ENCODE data around the gene KIF26B.

The KIF26B gene

GRCh38 chr1:245172829-245173228 is 18.0 kb downstream of the KIF26B start:
- DNase-seq (ENCODE audit: low spot score), result no peak

DNA sequence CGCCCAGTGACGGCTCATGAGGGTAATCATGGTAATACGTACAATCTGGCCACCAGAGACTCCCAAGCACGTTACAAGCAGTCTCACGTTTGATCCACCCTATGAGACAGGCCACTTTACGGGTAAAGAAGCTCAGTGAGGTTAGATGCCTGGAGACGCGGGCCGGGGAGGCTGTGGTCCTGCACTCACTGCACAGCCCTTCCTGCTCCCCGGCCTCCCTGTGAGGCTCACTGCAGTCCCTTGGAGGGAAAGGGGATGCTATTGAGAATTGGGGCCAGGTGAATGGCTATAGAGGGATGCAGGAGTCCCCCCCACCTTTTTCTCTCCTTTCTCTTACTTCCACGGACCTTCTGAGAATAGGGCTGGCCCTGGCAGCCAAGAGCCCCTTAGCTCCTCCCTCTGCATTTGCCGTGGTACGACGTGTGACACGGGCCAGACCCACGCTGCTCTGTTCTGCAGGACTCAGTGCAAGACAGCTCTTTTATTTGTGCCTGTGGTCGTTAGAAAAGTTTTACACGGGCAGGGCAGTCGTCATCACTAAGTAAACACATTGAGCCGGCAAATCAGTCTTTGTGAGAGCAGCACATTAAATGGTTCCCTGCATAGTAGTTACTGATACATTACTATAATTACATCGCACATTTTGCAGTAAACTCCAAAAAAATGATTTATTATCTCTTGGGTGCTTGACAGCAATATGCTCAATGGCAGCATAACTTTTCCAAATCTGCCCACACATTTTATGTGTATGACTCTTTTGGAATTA is 18.8 kb downstream of the KIF26B start:
- no peak for DNase-seq (ENCODE audit: low spot score)

DNA sequence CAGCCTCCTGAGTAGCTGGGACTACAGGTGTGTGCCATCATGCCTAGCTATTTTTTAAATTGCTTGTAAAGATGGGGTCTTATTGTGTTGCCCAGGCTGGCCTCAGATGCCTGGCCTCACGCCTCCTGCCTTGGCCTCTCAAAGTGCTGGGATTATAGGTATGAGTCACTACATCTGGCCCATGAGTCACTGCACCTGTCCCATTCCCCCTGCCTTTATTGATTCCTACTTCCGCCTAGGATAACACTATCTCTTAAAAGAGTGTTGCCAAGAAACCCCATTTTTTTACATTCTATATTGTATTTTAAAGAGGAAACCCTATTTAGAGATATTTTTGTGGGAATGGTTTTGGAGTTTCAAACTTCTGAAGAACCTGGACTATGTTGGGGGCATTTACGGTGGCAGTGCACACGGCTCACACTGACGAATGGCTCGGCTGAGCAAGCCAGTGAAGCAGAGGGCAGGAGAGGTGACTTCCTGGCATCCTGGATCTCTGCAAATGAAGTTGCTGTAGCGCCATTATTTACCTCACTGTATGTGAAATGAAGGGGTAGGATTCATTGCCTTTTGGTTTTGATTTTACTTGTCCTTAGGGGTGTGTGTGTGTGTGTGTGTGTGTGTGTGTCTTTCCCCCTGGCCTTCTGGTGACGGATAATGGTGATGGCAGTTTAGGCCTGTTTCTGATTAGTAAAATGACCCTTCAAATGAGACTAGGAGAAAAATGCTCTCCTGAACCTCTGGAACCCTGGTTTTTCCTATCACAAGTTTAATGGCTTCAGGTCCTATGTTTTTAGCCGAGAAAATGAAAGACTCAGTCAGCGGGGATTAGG is 22.5 kb downstream of the KIF26B start:
- DNase-seq (ENCODE audit: low spot score), result no peak

DNA sequence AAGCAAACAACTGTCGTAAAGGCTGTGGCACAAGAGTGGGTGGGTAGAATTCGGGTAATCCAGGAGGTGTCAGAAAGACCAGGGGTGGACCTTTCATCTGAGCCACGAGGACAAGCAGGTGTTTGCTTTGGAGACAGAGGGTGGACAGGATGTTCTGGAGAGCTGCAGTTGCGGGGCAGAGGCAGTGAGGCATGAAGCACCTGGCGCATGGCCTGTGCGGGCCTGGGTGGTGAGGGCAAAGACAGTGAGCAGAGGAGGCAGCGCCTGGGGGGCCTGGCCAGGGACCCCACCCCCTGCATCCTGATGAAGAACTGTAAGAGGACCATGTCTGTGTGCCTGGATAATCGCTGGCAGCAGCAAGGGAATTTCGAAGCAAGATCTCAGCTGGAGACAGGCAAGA is 24.9 kb downstream of the KIF26B start:
- DNase-seq (ENCODE audit: low spot score), result no peak

GRCh38 chr1:245180496-245181157 is 25.8 kb downstream of the KIF26B start:
- DNase-seq (ENCODE audit: low spot score), result no peak

- no peak for DNase-seq (ENCODE audit: low spot score)
Measured at GRCh38 chr1:245181158-245181517, 26.4 kb downstream of the KIF26B start.

- DNase-seq (ENCODE audit: low spot score), result no peak
Measured at GRCh38 chr1:245182028-245182427, 27.2 kb downstream of the KIF26B start.

DNA sequence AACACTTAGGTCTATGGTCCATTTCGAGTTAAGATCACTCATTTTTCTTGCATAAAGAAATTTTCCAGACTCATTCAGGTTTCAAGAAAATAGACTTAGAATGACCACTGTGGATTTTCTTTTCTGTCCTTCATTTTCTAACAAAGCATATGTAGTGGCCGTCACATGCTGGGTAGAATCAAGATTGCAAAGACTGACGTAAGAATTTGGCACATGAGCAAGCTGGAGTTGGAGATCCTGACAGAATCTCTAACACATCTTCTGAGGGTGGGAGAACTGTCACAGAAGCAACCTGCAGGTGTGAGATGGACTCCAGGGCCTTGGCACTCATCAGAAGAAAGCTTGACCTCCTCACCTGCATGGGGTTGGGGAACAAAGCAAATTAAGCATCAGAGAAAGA is 28.6 kb downstream of the KIF26B start:
- no peak for DNase-seq (ENCODE audit: low spot score)

GRCh38 chr1:245184779-245185178 is 30.0 kb downstream of the KIF26B start:
- no peak for DNase-seq (ENCODE audit: low spot score)

DNA sequence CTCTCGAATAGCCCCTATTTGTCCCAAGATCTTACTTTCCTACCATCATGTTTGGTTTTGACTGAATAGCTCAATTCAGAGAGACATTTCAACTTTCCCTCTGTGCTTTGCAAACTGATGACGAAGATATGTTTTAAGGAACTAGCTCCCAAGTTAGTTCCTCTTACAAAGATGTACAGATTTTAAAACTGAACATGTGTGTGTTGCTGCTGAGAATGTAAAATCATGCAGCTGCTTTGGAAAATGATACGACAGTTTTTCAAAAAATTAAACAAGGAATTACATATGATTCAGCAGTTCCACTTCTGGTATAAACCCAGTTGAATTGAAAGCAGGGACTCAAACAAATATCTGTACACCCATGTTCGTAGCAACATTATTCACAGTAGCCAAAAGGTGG is 33.6 kb downstream of the KIF26B start:
- DNase-seq (ENCODE audit: low spot score), result no peak

DNA sequence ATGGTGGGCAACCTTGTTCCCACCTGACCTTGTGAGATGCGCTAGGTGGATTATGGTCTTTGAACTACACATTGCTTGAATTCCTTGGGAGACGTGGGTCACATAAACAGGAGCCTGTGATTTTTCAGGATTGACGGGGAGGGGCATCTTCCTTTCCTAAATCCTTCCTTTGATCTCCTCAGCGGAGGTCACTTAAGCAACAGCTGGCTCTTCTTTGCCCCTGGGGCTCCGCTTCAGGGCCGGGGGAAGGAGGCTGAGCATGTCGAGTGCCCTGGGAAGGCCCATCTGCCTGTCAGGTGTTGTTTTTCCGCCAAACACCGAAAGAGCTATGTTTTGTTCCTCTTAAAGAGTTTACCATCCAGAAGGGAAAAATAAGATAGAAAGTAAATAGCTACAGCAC is 40.6 kb downstream of the KIF26B start:
- DNase-seq (ENCODE audit: low spot score), result no peak

GRCh38 chr1:245197121-245197520 is 42.3 kb downstream of the KIF26B start:
- DNase-seq (ENCODE audit: low spot score), result no peak

- peak; percentile 84 for DNase-seq (ENCODE audit: low spot score)
Measured at GRCh38 chr1:245197911-245198379, 43.2 kb downstream of the KIF26B start.

- no peak for DNase-seq (ENCODE audit: low spot score)
Measured at GRCh38 chr1:245198748-245199516, 44.1 kb downstream of the KIF26B start.

- no peak for DNase-seq (ENCODE audit: low spot score)
Measured at GRCh38 chr1:245200146-245200545, 45.4 kb downstream of the KIF26B start.

- no peak for DNase-seq (ENCODE audit: low spot score)
Measured at GRCh38 chr1:245201201-245201600, 46.4 kb downstream of the KIF26B start.

GRCh38 chr1:245201827-245202226 is 47.0 kb downstream of the KIF26B start:
- DNase-seq (ENCODE audit: low spot score), result no peak

DNA sequence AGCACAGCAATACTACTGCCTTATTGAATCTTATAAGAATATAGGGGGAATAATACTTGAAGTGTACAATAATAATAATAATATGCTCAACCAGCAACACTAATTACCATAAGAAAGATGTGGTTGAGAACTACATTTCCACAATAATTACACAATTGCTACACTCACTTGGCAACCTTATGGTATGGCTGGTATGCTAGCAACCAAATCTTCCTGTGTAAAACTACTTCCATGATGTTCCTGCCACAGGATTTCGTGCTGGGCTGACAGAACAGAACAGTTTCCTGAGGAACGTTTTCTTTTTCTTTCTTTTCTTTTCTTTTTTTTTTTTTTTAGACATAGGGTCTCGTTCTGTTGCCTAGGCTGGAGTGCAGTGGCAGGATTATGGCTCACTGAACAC is 50.6 kb downstream of the KIF26B start:
- DNase-seq (ENCODE audit: low spot score), result no peak

- DNase-seq (ENCODE audit: low spot score), result no peak
Measured at GRCh38 chr1:245205864-245206263, 51.1 kb downstream of the KIF26B start.

GRCh38 chr1:245207056-245207638 is 52.4 kb downstream of the KIF26B start:
- no peak for DNase-seq (ENCODE audit: low spot score)

- DNase-seq (ENCODE audit: low spot score), result no peak
Measured at GRCh38 chr1:245207801-245208200, 53.0 kb downstream of the KIF26B start.
